Globus pallidus (tissue), 1 donor: ENCODE data around the gene ALKBH2.

Source experiments
- DNase-seq: peaks from one replicate; pipeline ENCODE4 v3.0.0-alpha.2; 2015; ENCODE audit warnings: low spot score

The ALKBH2 gene

GRCh38 chr12:109093022-109093918 is at the start of gene ALKBH2:
ALKBH2 (minus strand) TSS chr12:109093472; CDS start chr12:109092786, 686 bp downstream.
- DNase-seq: peak; percentile 90

- DNase-seq: no peak
These were observed 47.3 kb upstream of the ALKBH2 start for GRCh38 chr12:109140560-109140959.

- no peak for DNase-seq
These were observed 46.5 kb upstream of the ALKBH2 start for GRCh38 chr12:109139791-109140190.

GRCh38 chr12:109139360-109139759 is 46.1 kb upstream of the ALKBH2 start:
- no peak for DNase-seq

- no peak for DNase-seq
These were observed 43.8 kb upstream of the ALKBH2 start for GRCh38 chr12:109137055-109137454.

GRCh38 chr12:109134186-109134917 is 41.1 kb upstream of the ALKBH2 start:
- DNase-seq: no peak

- DNase-seq: no peak
These were observed 38.1 kb upstream of the ALKBH2 start for GRCh38 chr12:109131154-109132050.

- DNase-seq: no peak
These were observed 37.3 kb upstream of the ALKBH2 start for GRCh38 chr12:109130297-109131153.

GRCh38 chr12:109127533-109128242 is 34.4 kb upstream of the ALKBH2 start:
- DNase-seq: no peak

GRCh38 chr12:109126784-109127183 is 33.5 kb upstream of the ALKBH2 start:
- no peak for DNase-seq

GRCh38 chr12:109125791-109126190 is 32.5 kb upstream of the ALKBH2 start:
- no peak for DNase-seq

- DNase-seq: no peak
These were observed 31.8 kb upstream of the ALKBH2 start for GRCh38 chr12:109124878-109125648.

GRCh38 chr12:109121346-109121880 is 28.1 kb upstream of the ALKBH2 start:
- no peak for DNase-seq

- DNase-seq: no peak
These were observed 27.3 kb upstream of the ALKBH2 start for GRCh38 chr12:109120557-109120956.

- DNase-seq: no peak
These were observed 26.8 kb upstream of the ALKBH2 start for GRCh38 chr12:109120095-109120494.

- no peak for DNase-seq
These were observed 23.3 kb upstream of the ALKBH2 start for GRCh38 chr12:109116611-109116949.

- DNase-seq: peak; percentile 85
These were observed 22.7 kb upstream of the ALKBH2 start, which contains the start of gene ACACB for GRCh38 chr12:109115758-109116610. ACACB (plus strand) TSS chr12:109116587; CDS start chr12:109139406, 22,819 bp downstream.

- DNase-seq: no peak
These were observed 22.1 kb upstream of the ALKBH2 start for GRCh38 chr12:109115404-109115757.
